Measurements from ENCODE around the gene ARHGAP24.

Gene ARHGAP24

DNA sequence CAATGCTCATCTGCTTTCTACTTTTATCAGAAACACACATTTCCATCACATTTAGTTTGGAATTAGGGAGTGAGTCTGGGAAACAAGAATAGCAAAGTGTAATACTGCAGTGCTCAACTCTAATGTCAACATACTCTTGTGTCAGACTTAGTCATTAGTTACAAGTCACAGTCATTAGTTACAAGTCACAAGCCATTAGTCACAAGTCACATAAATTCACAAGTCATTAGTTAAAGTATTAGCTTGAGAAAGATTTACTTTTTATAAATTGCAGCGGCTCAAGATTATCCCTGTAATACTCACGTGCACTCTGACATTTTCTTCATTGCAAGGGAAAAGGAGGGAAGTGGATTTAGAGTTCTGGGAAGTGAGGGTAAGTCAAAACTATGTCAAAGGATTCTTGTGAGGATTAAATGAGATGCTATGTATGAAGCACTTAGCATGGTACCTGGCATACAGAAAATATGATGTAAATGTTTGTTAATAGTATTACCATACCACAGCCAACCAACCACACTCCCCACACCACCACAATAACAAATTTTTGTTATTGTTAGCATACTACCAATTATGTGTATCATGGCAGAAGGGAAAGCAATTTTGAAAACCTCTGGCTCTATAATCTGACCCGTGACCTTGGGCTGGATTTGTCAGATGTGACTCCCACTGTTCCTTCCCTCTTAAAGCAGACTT lies 116.6 kb downstream of the ARHGAP24 start:
- DNase-seq, result no peak

DNA sequence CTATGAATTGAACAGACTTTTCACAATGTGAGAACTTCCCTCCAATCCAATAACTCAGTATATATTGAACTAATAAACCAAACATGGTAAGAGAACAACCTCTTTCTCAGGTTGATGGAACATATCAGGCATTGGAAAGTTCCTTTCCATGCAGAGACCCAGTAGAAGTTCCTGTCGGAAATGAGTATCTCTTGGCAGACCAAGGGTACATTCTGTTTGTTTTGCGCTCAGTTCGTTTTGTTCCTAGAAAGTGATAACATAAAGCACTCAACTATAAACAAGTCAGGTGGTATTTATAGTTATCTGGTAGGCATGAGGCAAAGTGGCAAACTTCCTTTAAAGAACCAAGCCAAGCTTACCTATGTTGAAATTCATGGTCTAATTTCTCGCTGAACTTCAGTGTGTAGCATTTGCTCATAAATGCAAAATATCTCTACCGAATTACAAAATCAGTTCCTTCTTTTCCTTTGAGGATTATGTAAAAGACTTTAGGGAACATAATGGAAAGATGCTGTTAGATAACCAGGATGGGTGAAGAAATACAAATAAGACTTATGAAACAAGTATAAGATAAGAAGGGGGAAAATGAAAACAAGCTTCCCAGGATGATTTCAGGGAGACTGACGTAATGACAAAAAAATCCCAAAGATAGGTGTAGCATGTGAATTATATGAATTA lies 120.3 kb downstream of the ARHGAP24 start:
- DNase-seq, result no peak

GRCh38 chr4:85595796-85596559 lies 121.0 kb downstream of the ARHGAP24 start:
- no peak for DNase-seq

DNA sequence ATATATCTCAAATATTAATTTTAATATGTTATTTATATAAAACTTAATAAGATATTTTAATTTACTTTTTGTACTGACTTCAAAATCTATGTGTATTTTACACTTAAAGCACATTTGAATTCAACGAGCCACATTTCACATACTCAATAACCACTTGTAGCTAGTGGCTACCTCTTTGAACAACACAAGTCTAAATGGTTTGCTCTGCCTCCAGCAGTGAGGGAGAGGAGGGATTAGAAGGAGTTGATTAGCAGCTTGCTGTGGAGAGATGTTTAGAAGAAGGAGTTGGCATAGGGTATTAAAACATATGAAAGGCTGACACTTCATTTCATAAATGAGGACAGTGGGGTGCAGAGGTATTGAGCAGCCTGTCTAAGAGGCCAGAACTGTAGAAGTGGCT lies 124.0 kb downstream of the ARHGAP24 start:
- DNase-seq, result peak; percentile 67

- DNase-seq, result peak; percentile 34
Measured at GRCh38 chr4:85600501-85600900, 125.6 kb downstream of the ARHGAP24 start.

DNA sequence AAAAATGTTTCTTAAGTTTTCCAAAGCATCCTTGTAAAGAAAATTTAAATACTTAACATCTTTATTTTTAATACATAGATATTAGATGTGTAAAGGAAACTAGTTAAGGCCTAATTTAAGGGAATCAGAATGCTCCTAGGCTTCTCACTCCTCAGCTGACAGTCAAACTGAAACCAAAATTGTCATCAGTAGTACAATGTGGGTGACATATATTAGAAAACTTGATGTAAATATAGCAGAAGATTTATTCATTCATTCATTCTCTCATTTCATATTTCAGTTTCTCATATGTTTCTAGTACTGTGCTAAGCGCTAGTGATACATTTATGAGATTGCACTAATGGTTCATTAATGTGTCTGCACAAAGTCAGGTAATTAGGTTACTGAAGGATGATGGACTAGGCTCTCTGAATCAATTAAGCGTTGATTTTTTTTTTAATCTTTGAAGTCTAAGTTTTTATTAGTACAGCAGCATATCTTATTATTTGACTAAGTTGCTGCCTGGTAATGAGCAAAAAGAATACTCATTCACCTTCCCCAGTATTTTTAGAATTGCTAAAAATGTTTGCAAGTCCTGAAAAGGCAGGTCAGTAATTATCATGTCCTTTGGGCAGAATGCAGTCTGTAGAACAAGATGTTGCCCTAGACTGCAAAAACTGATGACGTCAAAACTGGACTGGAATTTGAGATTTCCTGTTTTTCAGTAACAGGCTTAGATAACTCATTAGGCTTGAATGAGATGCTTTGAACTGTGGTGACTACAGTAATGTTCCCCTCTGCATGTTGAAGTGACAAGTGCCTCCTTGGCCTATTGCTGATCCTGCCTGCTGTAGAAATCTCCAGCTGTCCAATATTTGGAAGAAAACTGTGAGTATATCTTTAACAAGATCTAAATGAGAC lies 128.7 kb downstream of the ARHGAP24 start:
- DNase-seq, result peak; percentile 18

DNA sequence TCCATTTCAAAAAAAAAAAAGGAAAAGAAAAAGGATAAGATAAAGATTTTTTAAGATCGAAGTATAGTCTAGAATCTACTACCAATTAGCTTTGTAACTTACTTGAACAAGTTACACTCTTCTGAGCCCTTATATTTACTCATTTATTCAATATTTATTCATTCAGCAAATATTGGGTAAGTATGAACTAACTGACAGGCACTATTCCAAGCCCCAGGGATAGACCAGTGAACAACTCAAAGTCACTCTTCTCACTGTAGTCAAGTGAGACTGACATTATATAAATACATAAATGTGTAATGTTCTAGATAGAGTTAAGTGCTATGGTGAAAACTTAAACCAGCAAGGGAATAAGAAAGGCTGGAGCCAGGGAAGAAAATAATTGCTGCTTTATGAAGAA lies 131.6 kb downstream of the ARHGAP24 start:
- no peak for DNase-seq

DNA sequence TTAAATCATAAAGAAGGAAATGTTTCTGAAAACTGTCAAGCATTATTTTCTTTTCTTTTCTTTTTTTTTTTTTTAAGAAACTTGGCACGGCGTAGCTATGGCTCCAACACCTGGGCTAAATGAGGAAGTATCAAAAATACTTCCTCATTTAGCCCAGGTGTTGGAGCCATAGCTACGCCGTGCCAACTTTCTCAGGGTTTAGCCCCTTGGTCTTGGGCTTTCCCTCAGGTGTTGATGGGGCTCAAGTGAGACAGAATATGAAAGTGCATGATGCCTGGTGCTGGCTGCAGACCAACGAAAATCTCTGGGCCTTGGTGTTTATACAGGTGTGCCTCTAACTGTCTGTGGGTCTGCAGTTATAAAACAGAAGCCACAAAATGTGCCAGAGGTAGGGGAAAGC lies 132.7 kb downstream of the ARHGAP24 start:
- peak; percentile 79 for DNase-seq

DNA sequence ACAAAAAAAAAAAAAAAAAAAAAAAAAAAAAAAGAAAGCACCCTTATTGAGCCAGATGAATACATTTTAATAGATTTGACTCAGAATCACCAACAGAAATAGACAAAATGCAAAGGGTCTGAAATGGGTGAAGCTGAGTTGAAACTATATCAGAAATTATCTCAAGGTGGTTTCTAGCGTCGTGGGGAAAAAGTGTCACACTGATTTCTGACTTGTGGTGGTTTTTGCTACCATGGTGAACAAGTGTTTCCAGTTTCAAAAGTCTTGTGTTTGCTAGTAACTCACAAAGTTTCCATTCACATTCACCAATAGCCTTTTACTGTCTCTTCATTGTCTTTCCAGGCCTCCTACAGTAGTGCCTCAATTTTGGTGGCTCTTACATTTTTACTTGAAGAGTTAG lies 135.5 kb downstream of the ARHGAP24 start:
- DNase-seq, result no peak

DNA sequence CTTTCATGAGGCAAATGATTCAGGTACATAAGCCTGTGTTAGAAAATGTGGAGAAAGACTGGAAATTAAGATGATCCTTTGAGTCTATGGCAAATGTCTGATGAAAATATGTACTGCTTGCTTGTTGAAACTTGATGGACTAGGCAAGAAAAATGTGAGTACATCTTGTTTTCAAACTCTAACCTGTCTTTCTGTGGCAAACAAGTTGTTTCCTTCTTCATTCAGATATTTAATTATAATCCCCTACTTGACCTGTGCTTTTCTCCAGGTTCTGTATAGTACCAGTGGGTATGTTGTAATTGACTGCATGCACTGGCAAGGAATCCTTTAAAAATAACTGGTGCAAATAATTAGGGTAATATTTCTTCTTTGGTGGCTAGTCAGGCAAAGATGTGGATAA lies 136.7 kb downstream of the ARHGAP24 start:
- DNase-seq, result no peak

GRCh38 chr4:85613901-85614300 lies 139.0 kb downstream of the ARHGAP24 start:
- no peak for DNase-seq

GRCh38 chr4:85615952-85616351 lies 141.0 kb downstream of the ARHGAP24 start:
- DNase-seq, result no peak

DNA sequence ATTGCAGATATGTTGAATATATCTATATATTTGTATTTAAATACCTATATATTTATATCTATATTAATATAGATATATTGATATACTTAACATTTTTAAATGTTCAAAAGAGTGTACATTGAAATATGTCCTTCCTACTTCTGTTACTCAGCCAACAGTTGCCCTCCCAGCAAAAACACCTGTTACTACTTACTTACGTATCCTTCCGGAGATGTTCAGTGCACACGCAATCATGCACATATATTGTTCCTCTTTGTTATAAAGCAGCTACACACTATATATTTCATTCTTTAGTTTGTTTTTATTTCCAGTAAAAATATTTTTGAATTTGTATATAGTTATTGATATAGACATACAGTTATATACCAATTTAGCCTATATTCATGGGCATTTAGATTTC lies 142.3 kb downstream of the ARHGAP24 start:
- DNase-seq, result no peak

DNA sequence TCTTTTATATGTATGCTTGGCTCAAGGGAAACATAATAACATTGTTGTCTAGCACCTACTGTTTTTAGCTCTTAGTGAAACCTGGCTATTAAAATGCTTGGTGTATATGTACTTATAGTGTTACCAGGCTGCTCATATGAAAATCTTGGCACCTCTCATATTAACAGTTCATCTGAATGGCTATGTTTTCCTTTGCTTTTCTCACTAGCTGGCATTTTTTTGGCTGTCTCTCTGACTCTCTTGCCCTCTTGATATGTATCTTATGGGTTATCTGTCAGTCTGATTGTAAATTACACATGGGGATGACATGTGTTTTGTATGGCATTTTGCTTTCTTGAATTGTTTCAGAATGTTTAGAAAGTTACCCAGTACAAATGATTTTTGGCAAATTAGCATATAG lies 158.0 kb downstream of the ARHGAP24 start:
- peak; percentile 65 for DNase-seq

- DNase-seq, result no peak
Measured at GRCh38 chr4:85637778-85638177, 162.8 kb downstream of the ARHGAP24 start.

- DNase-seq, result no peak
Measured at GRCh38 chr4:85639946-85640345, 165.0 kb downstream of the ARHGAP24 start.

DNA sequence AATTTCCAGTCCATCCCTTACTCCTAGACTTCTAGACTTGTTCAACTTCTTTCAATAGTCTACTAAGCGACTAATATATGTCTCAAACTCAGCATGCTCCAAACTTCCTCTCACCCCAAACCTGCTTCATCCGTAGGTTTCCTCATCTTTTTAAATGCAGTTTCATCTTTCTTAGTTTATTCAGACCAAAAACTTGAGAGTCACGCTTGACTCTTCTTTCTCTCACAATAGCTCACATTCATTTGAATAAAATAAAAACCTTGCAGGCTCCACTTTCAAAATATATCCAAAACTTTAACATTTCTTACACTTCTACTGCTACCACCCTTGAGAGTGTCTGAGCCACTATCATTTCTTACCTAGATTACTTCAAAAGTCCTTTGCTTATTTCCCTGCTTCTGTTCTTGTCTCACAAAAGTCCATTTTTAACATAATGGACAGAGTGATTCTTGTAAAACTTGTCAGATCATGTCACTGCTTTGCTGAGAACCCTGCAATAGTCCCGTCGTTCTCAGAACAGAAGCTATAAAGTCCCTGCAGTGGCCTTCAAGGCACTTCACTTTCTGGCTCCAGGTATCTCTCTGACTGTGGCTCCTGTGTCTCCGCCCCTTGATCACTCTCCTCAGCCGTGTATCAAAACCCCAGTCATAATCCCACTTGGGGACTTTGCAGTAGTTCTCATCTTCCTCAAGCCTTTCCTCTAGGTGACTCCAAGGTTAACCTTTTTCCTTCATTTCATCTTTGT lies 167.6 kb downstream of the ARHGAP24 start:
- DNase-seq, result no peak

DNA sequence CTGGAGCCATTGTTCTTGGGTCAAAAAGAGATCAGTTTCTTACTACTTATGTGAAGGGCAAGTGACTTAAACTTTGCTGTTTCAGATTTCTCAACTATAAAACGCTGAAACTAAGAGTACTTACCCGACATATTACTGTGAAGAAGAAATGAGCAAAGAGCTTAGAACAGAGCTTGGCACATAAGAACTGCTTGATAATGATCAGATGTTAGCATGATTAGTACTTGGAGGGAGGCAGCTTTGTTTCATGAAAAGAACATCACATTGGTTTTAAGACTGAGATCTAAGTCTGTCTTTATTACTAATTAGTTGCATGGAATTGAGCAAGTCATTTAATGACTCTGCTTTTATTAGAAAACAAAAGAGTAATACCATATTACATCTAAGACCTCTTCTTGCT lies 169.1 kb downstream of the ARHGAP24 start:
- no peak for DNase-seq

GRCh38 chr4:85650908-85651307 lies 176.0 kb downstream of the ARHGAP24 start:
- no peak for DNase-seq

GRCh38 chr4:85656759-85657505 lies 182.0 kb downstream of the ARHGAP24 start:
- DNase-seq, result no peak

DNA sequence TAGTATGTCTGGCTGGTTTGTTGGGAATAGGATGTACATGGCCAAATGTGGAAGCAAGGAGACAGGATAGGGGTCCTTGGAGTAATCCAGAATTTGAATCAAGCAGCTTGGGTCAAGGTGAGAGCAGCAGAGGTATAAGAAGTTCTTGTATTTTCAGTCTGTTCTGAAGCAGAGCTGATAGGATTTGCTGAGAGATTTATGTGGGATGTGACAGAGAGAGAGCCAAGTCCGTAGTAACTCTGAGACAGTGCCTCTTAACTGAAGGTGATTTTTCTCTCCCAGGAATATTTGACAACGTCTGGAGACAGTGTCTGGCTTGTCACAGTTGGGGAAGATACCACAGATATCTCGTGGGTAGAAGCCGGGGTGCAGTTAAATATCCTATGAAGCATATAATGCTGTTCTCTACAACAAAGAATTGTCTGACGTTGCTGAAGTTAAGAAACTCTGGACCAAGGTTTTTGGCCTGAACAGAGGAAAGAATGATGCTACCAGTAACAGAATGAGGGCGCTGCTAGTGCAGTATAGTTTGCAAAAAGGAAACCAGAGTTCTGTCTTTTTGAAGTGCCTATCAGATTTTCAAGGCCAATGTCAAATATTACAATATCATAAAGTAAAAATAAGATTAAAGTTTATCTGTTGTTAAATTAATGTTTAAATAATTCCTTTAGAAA lies 184.0 kb downstream of the ARHGAP24 start:
- no peak for DNase-seq

Measured in NCI-H69 (cell line).